ENCODE results near the gene PODN.

The PODN gene

DNA sequence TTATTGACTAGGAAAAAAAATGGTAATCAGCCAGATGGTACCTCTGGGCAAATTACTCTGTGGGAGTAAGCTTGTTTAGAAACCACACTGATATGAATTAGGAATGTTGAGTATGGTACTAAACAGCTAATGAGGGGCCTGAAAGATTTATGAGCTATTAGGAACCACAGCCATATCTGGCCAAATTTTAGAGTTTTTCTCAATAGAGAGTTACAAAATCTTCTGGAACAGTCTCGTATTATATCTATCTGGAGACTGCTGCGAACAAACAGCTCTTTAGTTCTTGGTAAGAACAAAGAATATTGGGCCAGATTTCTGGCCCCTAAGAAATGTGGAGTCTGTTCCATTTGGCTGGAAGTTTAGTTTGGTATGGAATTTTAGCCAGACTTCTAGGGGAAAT, 4.9 kb upstream of the PODN start:
- no peak for DNase-seq

DNA sequence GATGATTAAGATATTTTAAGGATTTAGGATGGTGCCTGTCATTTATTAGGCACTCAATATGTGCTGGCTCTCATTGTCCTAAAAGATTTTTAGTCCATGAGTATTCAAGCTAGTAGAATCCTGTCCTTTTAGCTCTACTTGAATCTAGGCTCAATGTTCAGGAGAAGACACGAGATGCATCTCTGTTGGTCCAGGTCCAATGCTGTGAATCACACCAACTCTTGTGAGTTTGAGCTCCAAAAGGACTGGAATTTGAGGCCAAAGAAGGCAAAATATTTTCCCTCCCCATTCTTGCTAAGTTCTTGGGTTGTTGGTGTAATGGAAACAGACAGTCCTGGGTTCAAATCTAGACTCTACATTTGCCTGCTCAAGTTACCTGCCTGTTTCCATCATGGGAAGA, 1.4 kb upstream of the PODN start:
- no peak for DNase-seq

DNA sequence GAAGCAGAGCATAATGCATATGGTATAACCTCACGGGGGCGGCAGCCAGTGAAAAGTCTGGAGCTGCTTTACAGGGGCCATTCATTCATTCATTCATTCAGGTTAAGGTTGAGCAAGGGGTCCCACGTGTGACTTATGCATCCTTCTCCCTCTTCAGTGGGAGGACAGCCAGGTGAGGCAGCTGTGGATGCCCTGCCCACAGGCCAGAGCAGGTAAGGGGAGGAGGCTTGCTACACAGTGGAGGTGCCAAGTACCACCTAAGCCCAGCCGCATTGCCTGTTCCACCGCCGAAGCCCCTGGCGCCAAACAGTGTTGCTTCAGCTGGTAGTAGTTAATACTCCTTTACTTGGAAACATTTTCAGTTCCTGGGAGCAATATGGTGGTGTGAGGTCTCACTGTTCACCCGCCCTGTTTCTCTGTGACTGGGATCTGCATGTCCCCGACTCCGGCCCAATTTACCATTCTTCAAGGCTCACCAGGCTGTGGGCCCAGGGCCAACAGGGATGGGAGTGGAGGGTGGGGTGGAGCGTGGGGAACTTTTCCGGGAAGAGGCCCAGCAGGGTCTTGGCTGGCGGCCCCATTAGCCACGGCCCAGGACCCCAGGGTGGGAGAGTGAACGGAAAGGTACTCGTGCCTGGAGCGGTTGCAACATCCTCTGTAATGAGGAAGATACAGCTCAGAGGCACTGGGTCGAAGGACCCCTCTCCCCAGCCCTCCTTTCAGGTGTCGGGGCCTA, 722 bp upstream of the PODN start:
- no peak for DNase-seq

DNA sequence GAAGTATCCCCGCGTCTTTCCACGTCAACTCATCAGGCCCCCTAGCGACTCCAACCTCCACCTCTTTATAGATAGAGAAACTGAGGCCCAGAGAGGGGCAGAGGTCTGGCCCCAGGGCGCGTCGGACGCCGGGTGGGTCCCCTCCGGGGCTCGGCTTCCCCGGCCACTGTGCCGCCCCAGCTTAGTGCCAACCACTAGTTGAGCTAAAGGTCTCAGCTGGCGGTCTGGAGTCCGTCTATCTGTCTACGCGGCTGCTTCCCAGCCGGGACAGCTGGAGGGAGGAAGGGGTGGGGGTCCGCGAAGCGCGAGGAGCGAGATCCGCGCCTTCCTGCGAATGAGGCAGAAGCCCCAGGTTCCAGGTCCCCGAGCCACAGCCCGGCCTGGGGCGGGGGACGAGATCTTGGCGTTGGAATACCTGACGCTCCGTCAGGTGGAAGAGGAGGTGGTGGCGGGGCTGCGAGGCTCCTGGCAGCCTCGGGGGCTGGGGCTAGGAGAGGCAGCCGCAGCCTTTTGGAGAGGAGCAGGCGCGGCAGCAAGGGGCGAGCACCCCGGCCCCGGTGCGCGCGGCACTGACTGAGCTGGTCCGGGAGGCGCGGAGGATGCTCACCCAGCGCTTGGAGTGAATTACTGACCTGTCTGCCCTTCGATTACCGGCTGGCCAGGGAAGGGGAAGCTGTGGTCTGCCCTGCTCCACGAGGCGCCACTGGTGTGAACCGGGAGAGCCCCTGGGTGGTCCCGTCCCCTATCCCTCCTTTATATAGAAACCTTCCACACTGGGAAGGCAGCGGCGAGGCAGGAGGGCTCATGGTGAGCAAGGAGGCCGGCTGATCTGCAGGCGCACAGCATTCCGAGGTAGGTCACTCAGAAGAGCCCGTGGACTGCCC, 937 bp downstream of the PODN start:
- no peak for DNase-seq

DNA sequence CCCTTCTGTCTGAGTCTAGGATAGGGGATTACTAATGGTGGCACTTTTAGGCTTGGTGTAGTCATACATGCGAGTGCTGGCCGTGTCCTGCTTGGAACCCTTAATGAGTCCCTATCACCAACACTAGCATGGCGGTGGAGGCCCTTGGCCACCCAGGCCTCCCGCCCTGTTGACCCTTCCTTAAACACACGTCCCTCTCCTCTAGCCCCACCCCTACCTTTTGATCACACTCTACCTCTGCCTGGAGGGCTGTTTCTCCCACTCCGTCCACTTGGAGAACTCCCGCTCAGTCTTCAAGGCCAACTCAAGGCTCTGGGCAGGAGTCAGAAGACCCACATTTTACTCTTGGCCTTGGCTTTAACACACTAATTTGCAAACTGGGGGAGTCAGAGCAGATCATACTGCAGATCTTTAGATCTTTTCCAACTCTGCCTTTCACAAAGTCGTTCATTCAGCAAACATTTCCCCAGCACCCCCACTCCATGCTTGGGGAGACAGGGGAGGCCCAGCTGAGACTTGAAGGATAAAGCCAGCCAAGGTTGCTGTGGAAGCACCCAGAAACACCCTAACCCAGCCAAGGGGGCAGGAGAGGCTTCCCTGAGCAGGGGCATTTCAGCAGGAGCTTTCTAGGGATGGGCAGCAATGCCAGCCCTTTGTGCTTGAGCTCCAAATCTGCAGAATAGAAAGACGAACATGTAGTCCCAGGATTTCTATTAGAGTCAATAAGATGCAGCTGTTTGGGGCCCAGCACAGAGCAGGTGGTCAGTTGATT, 1.9 kb downstream of the PODN start:
- DNase-seq = no peak

- DNase-seq = no peak
These were observed 3.4 kb downstream of the PODN start for GRCh38 chr1:53065391-53065790.

GRCh38 chr1:53066488-53066887, 4.5 kb downstream of the PODN start:
- DNase-seq = no peak

GRCh38 chr1:53066891-53067738, 5.1 kb downstream of the PODN start:
- DNase-seq = no peak

DNA sequence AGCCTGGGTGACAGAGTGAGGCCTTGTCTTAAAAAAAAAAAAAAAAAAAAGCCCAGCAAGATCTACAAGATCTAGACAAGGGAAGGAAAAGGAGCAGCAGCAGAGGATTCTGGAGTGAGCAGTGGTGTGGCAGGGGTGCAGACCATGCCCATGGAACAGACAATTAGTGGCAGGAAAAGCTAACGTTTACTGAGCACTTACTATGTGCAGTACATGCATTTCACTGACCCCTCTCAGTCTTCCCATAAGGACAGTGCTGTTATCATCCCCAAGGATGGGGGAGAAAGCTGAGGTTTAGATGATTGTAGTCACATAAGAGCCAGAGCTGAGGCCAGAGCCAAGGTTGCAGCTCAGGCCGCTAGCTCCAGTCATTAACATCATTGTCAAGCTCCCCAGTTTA, 5.9 kb downstream of the PODN start:
- DNase-seq = no peak

- no peak for DNase-seq
These were observed 6.5 kb downstream of the PODN start for GRCh38 chr1:53068314-53069099.

DNA sequence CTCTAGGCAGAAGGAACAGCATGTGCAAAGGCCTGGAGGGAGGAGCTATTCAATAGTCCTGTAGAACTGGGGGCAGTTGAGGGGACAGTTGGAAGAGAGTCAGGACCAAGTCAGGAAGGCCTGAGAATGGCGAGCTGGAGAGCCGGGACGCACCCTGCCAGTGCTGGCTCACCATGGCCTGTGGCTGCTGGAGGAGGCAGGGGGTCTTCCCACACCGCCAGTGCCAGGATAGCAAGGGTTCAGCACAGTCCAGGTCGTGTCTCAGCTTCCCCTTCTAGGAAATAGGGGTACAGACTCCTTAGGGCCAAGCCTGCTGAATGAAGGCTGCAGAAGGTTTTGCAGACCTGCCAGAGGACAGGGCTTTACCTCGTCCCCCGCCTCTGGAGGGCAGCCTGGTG, 7.3 kb downstream of the PODN start:
- no peak for DNase-seq

- DNase-seq = no peak
These were observed 7.8 kb downstream of the PODN start for GRCh38 chr1:53069663-53070327.

DNA sequence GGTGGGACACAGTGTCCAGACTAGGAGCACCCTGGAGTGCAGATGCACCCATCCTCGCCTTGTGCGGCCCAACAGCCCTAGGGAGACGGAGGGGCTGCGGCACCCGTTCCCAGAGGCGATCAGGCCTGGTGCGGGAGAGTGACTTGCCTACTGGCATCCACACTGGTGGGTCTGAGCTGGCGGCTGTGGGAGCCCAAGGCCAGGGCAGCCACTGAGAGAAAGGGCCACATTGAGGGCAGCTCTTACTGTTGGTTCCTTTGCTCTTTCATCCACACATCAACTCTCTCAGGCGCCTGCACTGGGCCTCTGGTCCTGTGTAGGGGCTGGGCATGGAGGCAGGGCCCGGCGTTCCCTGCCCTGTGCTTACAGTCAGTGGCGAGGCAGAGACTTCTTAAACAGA, 8.6 kb downstream of the PODN start:
- DNase-seq = no peak

GRCh38 chr1:53071167-53071865, 9.3 kb downstream of the PODN start:
- DNase-seq = no peak

DNA sequence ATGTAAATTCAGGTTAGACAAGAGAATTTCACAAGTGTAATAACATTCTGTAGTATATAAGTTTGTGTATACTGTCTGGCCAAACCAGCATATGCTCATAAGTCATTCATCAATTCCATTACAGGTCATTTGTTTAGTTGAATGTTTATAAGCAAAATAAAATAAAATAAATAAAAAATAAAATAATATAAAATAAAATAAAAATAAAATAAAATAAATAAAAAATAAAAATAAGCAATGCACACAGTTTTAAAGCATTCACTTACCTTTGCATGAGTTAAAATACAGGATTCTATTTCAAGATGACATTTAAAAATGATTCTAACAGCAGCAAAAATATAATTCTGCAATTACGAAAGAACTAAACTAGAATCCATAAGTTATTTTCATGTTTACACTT, 9.9 kb downstream of the PODN start:
- no peak for DNase-seq

GRCh38 chr1:53073287-53073686, 11.3 kb downstream of the PODN start:
- no peak for DNase-seq

- DNase-seq = no peak
These were observed 11.9 kb downstream of the PODN start for GRCh38 chr1:53073868-53074311.

DNA sequence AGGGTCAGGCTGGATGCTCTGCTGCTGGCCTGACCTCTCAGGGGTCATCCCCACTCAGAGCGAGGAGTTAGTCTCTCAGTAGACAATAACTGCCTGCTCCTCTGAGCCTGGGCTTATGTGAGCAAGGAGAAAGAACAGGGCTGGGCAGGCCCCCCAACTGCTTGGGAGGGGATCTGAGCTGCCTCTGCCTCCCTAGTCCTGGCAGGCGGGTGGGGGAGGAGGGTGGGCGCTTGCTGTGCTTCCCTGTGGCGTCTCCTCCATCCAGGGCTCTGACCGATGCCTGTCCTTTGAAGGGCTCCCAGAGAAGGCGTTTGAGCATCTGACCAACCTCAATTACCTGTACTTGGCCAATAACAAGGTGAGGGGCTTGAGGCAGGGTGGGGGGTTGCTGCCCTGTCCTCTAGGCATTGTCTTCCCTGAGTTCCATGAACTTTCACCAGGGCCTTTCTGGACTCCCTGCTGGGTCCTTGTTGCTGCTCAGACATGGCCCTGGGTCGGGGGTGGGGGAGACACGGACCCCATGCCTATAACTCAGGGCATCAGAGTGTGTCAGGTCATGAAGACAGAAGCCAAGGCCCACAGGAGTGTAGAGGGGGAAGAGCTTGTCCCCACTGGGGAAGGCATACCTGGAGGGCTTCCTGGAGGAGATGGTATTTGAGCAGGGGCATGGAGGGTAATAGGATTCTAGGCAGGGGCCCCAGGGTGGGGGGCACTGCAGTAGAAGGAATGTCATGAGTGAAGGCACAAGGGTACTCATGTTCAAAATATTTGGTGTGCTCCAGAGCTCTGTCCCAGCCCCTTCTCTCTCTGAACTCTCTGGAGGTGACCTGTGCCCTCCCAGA, 12.5 kb downstream of the PODN start:
- no peak for DNase-seq

- DNase-seq = no peak
These were observed 13.2 kb downstream of the PODN start for GRCh38 chr1:53075206-53075605.

- DNase-seq = no peak
These were observed 13.7 kb downstream of the PODN start for GRCh38 chr1:53075761-53076163.
